HCT116 (cell line): ENCODE data around the gene BIVM. TPM values are rescaled to one million over a fixed set of nuclear protein-coding genes. Genes with fewer than 3 reads are reported as not detected.

ENCODE experiments used
- ATAC-seq: fragments of 200-7000 bp; cut with Tn5 transposase; 2 replicates; pipeline ENCODE4 v1.9.1; 2020; ENCODE audit warnings: mild to moderate bottlenecking, moderate library complexity
- BruUV-seq: library from RNA; stranded (reverse); fragments of 400-500 nt; replicated peaks from 2 replicates; lab custom pipeline; 2021; lab: Mats Ljungman, UMichigan
- CTCF ChIA-PET: fragments of 300-600 bp; sonication (Branson Sonifier 250); formaldehyde crosslinking; loops from one replicate; lab custom pipeline; 2021; ENCODE audit warnings: antibody characterized with exemption; lab: Charles Lee
- POLR2A ChIA-PET: fragments of 300-600, 350-600 bp; sonication (Branson Sonifier 250); formaldehyde crosslinking; loops from one replicate; lab custom pipeline; 2021; ENCODE audit warnings: antibody characterized with exemption; lab: Charles Lee
- RAD21 ChIA-PET, 2 experiments: fragments of 300-600 bp; sonication (Branson Sonifier 250); formaldehyde crosslinking; loops; one replicate each; lab custom pipeline; 2023; ENCODE audit warnings: low total read pairs in 2 of 2; ENCODE audit not compliant: uncharacterized antibody in 2 of 2, unreplicated experiment in 2 of 2, low non-redundant PET in 1 of 2; lab: Charles Lee
- DNase-seq: peaks from one replicate; pipeline ENCODE4 v3.0.0-alpha.2; 2010; ENCODE audit warnings: low read depth, low spot score
- H2AFZ ChIP-seq: fragments of 200-600 bp; shearing (Covaris generic), sonication (generic); 2 replicates; pipeline ENCODE4 v1.6.1; 2017; ENCODE audit warnings: low read depth, mixed run types, mixed read lengths, antibody characterized with exemption, low read length; ENCODE audit not compliant: poor library complexity, severe bottlenecking
- H3K27ac ChIP-seq: 2 replicates; pipeline ENCODE4 v1.5.1; 2012; ENCODE audit warnings: low read depth, low read length
- H3K27me3 ChIP-seq: fragments of 200-600 bp; sonication (generic); 2 replicates; pipeline ENCODE4 v1.6.1; 2016; ENCODE audit warnings: mixed run types, low read length, mixed read lengths; ENCODE audit not compliant: insufficient read depth
- H3K36me3 ChIP-seq, 2 experiments: fragments of 200-500 bp in 1 of 2; fragments of 200-600 bp in 1 of 2; sonication (Bioruptor generic) in 1 of 2; sonication (generic) in 1 of 2; 2 replicates each; pipeline versions ENCODE4 v1.5.1 to v1.6.1; 2014 to 2016; ENCODE audit warnings: low read length in 2 of 2, inconsistent platforms in 1 of 2, mixed read lengths in 1 of 2, mixed run types in 1 of 2; ENCODE audit not compliant: insufficient read depth in 2 of 2, control insufficient read depth in 1 of 2
- H3K4me1 ChIP-seq, 2 experiments: fragments of 200-600 bp in 1 of 2; sonication (generic) in 1 of 2; 2 replicates each; pipeline versions ENCODE4 v1.5.1 to v1.6.1; 2012 to 2017; ENCODE audit warnings: low read length in 2 of 2, inconsistent platforms in 1 of 2, mild to moderate bottlenecking in 1 of 2, mixed read lengths in 1 of 2, mixed run types in 1 of 2, moderate library complexity in 1 of 2; ENCODE audit not compliant: insufficient read depth in 2 of 2, control insufficient read depth in 1 of 2
- H3K4me2 ChIP-seq: fragments of 200-600 bp; sonication (generic); 2 replicates; pipeline ENCODE4 v1.6.1; 2017; ENCODE audit warnings: mixed run types, low read length, mixed read lengths
- H3K4me3 ChIP-seq, 2 experiments: fragments of 200-600 bp in 1 of 2; sonication (generic) in 1 of 2; replicated peaks in 1 of 2; 2 replicates each; pipeline ENCODE4 v1.5.1; 2011 to 2016; ENCODE audit warnings: low read length in 2 of 2, control low read depth in 1 of 2, low read depth in 1 of 2, mild to moderate bottlenecking in 1 of 2, mixed read lengths in 1 of 2, mixed run types in 1 of 2
- H3K79me2 ChIP-seq: fragments of 200-600 bp; sonication (generic); 2 replicates; pipeline ENCODE4 v1.6.1; 2017; ENCODE audit warnings: mild to moderate bottlenecking, mixed run types, low read length, moderate library complexity, mixed read lengths; ENCODE audit not compliant: insufficient read depth
- H3K9ac ChIP-seq: fragments of 200-600 bp; sonication (generic); 2 replicates; pipeline ENCODE4 v1.6.1; 2016; ENCODE audit warnings: low read length, mixed read lengths
- H3K9me2 ChIP-seq: fragments of 200-600 bp; sonication (generic), shearing (Covaris generic); 2 replicates; pipeline ENCODE4 v1.6.1; 2017; ENCODE audit warnings: mixed run types, mild to moderate bottlenecking, moderate library complexity; ENCODE audit not compliant: insufficient read depth
- H3K9me3 ChIP-seq, 2 experiments: fragments of 200-500 bp in 1 of 2; fragments of 200-600 bp in 1 of 2; sonication (Bioruptor generic) in 1 of 2; sonication (generic) in 1 of 2; 2 replicates each; pipeline ENCODE4 v1.6.1; 2014 to 2017; ENCODE audit warnings: low read length in 2 of 2, mixed read lengths in 2 of 2, inconsistent platforms in 1 of 2, low read depth in 1 of 2, mild to moderate bottlenecking in 1 of 2, mixed run types in 1 of 2, moderate library complexity in 1 of 2; ENCODE audit not compliant: control insufficient read depth in 1 of 2, insufficient read depth in 1 of 2
- H4K20me1 ChIP-seq: fragments of 200-600 bp; sonication (generic), shearing (Covaris generic); 2 replicates; pipeline ENCODE4 v1.6.1; 2017; ENCODE audit warnings: mixed run types, mild to moderate bottlenecking, moderate library complexity; ENCODE audit not compliant: insufficient read depth
- CBX3 ChIP-seq: IDR thresholded peaks from 2 replicates; pipeline ENCODE4 v1.6.1; 2012; ENCODE audit warnings: low read depth
- CTCF ChIP-seq, 3 experiments: fragments of 200-600 bp in 1 of 3; sonication (generic) in 1 of 3; IDR thresholded peaks in 2 of 3; conservative IDR thresholded peaks in 1 of 3; 2 replicates each; pipeline ENCODE4 v1.5.1; 2012 to 2017; ENCODE audit warnings: low read depth in 2 of 3, low read length in 2 of 3, antibody characterized with exemption in 1 of 3, borderline replicate concordance in 1 of 3, control low read depth in 1 of 3, mild to moderate bottlenecking in 1 of 3, mixed read lengths in 1 of 3, mixed run types in 1 of 3, moderate library complexity in 1 of 3; ENCODE audit not compliant: insufficient read depth in 1 of 3
- EGR1 ChIP-seq: IDR thresholded peaks from 2 replicates; pipeline ENCODE4 v1.6.1; 2012; ENCODE audit warnings: low read depth
- ELF1 ChIP-seq: IDR thresholded peaks from 2 replicates; pipeline ENCODE4 v1.6.1; 2012; ENCODE audit warnings: low read depth, borderline replicate concordance
- EZH2 ChIP-seq: fragments of 200-600 bp; sonication (generic); IDR thresholded peaks from 2 replicates; pipeline ENCODE4 v1.6.1; 2017; ENCODE audit warnings: antibody characterized with exemption, mixed run types
- EZH2phosphoT487 ChIP-seq: fragments of 200-600 bp; IDR thresholded peaks from 2 replicates; pipeline ENCODE4 v1.6.1; 2018; ENCODE audit warnings: antibody characterized with exemption, borderline replicate concordance
- JUND ChIP-seq: IDR thresholded peaks from 2 replicates; pipeline ENCODE4 v1.6.1; 2012
- MAX ChIP-seq: IDR thresholded peaks from 2 replicates; pipeline ENCODE4 v1.6.1; 2012
- SIN3A ChIP-seq: IDR thresholded peaks from 2 replicates; pipeline ENCODE4 v1.6.1; 2012; ENCODE audit warnings: low read depth
- TCF7L2 ChIP-seq: IDR thresholded peaks from 2 replicates; pipeline ENCODE4 v1.7.0; 2011; ENCODE audit warnings: borderline replicate concordance, inconsistent platforms; ENCODE audit not compliant: insufficient read depth, insufficient read length; ENCODE audit errors: extremely low read depth
- ZBTB33 ChIP-seq: IDR thresholded peaks from 2 replicates; pipeline ENCODE4 v1.6.1; 2011; ENCODE audit warnings: mild to moderate bottlenecking, low read length, moderate library complexity; ENCODE audit not compliant: insufficient replicate concordance; ENCODE audit errors: extremely low read depth
- ZFX ChIP-seq: fragments of 450-650 bp; IDR thresholded peaks from 2 replicates; pipeline ENCODE4 v1.6.1; 2017
- ZNF274 ChIP-seq: fragments of 200-500 bp; sonication (Bioruptor generic); IDR thresholded peaks from 2 replicates; pipeline ENCODE4 v1.6.1; 2014; ENCODE audit warnings: mild to moderate bottlenecking, low read depth, low read length, inconsistent platforms
- intact Hi-C: fragments of 100-400 bp; cut with micrococcal nuclease; formaldehyde crosslinking; loops from 2 replicates; pipeline ENCODE4 v1.10.0; 2022
- total RNA-seq: library from RNA; stranded (reverse); gene quantifications from one replicate; pipeline ENCODE4 v1.2.1, GENCODE V29; 2021; ENCODE audit not compliant: unreplicated experiment

Gene BIVM
- total RNA-seq, 1 experiment from 2014 or later: 11.3 TPM

- Histone ChIP-seq H3K9me2 (no peaks in the 10 kb centered on the region), H2AFZ (no peak overlapping the region), H3K9ac (no peak overlapping the region), H3K4me3 (no peak overlapping the region), H3K4me2 (no peak overlapping the region), H4K20me1 (no peaks in the 10 kb centered on the region), H3K27ac (no peak overlapping the region), H3K79me2 (no peaks in the 10 kb centered on the region), H3K27me3 (no peaks in the 10 kb centered on the region), H3K4me1 (peaks cover 0 to 2% of the 10 kb centered on the region in 2 experiments; a peak in 2 of 4 replicates), H3K9me3 (no peaks in the 10 kb centered on the region), H3K36me3 (peaks cover 0 to 3% of the 10 kb centered on the region in 2 experiments; a peak in 1 of 4 replicates)
- ChIA-PET RAD21 (no interaction called here), CTCF (no interaction called here), POLR2A (no interaction called here)
- no TSS peak for BruUV-seq
- ATAC-seq: no peak
- DNase-seq: no peak
- TF ChIP-seq CBX3 (no peak), TCF7L2 (no peak), SIN3A (no peak), EGR1 (no peak), EZH2phosphoT487 (no peak)
- intact Hi-C loops: no loop called here
Measured at GRCh38 chr13:102839462-102839861, 40.5 kb downstream of the BIVM start.

GRCh38 chr13:102845289-102845629 is 46.3 kb downstream of the BIVM start:
- intact Hi-C loops: loop anchor here (2.0 to 5.0 kb wide), 2 partner anchors 44 to 1703 kb away; no protein-coding TSS in a partner anchor
- Histone ChIP-seq H3K9me2 (no peaks in the 10 kb centered on the region), H3K4me2 (peak overlapping the region; percentile 95), H3K27me3 (no peaks in the 10 kb centered on the region), H3K79me2 (peaks cover 32% of the 10 kb centered on the region), H3K4me1 (peaks cover 0 to 18% of the 10 kb centered on the region in 2 experiments; a peak in 3 of 4 replicates), H4K20me1 (no peaks in the 10 kb centered on the region), H2AFZ (peak overlapping the region; percentile 62), H3K36me3 (no peaks in the 10 kb centered on the region), H3K9me3 (no peaks in the 10 kb centered on the region), H3K9ac (peak overlapping the region; percentile 84), H3K4me3 (peak overlapping the region; percentile 97 to 98), H3K27ac (peak overlapping the region; percentile 89)
- DNase-seq (no peak), ATAC-seq (peak; percentile 47)
- POLR2A ChIA-PET: interaction anchor here (1.2 to 2.3 kb wide), 3 partner anchors 12 to 249 kb away, joined by 3 to 11 read pairs (median 3); partner anchors contain the start of genes TEX30 and TPP2
- CTCF ChIA-PET: interaction anchor here (1.0 to 1.7 kb wide), 3 partner anchors 249 to 264 kb away, joined by 5 to 7 read pairs (median 7); no protein-coding TSS in a partner anchor
- BruUV-seq: TSS peak; percentile 96
- RAD21 ChIA-PET: no interaction called here
- TF ChIP-seq CTCF (IDR thresholded peaks at IDR 0.05 in 2 of 3, conservative IDR thresholded peaks at IDR 0.05 in 1 of 3; ENCODE audit: borderline replicate concordance in 1 of 3, insufficient read depth in 1 of 3, low read depth in 2 of 3, low read length in 2 of 3) (no peak), ZBTB33 (no peak), ELF1 (no peak), ZNF274 (no peak), SIN3A (no peak), ZFX (no peak), EZH2phosphoT487 (no peak), JUND (no peak), EZH2 (no peak), EGR1 (no peak), MAX (no peak)
